HG02588 (cell line): ENCODE measurements around the gene SEC14L5.
"Not testable (repeated sequence)": the region's sequence is repeated elsewhere in the genome, so short reads cannot be mapped to it uniquely, and the experiment has no call there.

Experiments
- ATAC-seq: cut with Tn5 transposase; IDR thresholded peaks from one replicate; pipeline ENCODE4 v1.9.1; 2021; ENCODE audit warnings: mild to moderate bottlenecking, moderate library complexity; ENCODE audit not compliant: unreplicated experiment

The SEC14L5 gene

DNA sequence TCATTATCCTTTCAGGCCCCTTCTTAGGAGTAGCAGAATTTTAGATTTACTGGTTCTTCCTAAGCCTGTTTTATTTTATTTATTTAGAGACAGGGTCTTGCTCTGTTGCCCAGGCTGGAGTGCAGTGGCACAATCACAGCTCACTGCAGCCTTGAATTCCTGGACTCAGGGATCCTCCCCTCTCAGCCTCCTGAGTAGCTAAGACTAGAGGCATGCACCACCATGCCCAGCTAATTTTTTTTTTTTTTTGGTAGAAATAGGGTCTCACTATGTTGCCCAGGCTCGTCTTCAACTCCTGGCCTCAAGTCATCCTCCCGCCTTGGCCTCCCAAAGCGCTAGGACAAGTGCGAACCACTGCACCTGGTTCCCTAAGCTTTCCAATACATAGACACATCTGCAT lies 28.5 kb upstream of the SEC14L5 start:
- ATAC-seq, result not testable (repeated sequence)

DNA sequence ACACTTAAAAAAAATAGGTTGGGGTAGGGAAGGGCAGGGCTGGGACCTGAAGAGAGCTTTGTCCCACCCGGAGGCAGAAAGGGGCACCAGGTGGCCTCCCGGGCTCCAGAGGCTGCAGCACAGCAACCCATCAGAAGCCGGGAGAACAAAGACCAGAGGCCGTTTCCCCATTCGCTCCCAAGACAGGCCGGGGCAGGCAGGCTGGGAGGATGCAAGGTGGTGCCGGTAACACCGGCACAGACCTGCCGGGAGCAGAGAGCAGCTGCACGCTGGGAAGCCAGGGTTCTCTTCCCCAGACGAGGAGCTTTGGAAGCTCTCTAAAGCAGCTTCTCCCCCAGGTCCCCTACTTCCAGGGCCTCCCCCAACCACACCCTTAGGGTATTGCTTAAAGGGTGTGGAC lies 26.7 kb upstream of the SEC14L5 start:
- ATAC-seq, result no peak

DNA sequence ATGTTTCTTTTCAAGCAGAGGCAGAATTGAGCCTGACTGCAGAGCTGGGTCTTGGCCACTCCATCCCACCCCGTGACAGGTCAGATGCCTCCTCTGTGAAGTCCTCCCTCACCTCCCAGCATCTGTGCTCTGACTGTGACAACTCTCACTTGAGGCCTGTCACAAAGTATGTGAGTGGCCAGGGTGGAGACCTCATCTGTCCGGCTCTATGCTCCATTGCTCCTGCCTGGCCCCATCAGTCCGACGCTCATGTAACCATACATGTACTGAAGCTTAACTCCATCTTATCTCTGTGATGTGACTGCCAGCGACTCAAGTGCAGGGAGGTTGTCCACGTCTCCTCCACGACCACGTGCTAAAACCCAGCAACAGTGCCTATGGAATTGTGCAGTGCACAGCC lies 24.7 kb upstream of the SEC14L5 start:
- no peak for ATAC-seq

DNA sequence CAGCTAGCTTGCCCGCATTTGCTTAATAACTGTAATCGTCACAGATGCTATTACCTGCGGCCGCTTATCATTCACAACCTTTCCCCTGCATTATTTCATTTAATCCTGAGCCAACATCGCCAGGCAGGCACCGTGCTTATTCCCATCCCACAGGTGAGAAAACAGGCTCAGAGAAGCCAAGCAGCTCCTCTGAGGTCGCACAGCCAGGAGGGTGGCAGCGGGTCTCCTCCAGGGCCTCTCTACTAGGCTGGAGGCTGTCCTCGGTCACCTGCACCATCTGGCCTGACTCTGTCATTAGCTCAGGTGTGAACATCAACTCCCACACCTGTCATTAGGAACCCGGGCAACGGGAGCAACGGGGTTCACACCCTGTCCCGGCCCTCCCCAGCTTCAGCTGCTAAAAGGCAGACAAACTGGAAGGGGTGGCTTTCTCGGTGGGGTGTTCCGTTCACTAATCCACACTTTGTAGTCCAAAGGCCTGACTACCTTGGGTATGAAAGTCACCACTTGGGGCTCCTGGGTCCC lies 24.2 kb upstream of the SEC14L5 start:
- no peak for ATAC-seq

DNA sequence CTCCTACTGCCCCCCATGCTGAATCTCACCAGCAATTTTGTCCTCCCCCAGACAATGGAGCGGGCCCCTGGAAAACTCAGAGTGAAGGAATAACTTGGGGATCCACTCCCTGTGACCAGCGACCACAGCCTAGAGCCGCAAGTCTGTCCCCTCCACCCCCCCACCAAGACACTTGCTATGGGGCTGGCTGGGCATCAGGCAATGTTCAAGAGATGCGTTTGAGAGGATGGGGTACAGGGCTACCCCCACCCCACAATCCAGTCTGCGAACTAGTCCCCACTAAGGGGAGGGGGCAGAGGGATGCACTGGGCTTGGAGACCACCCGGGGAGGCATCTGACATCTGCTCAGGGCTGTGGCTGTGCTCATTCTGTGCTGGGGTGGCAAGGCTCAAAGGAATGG lies 23.5 kb upstream of the SEC14L5 start:
- ATAC-seq, result no peak

DNA sequence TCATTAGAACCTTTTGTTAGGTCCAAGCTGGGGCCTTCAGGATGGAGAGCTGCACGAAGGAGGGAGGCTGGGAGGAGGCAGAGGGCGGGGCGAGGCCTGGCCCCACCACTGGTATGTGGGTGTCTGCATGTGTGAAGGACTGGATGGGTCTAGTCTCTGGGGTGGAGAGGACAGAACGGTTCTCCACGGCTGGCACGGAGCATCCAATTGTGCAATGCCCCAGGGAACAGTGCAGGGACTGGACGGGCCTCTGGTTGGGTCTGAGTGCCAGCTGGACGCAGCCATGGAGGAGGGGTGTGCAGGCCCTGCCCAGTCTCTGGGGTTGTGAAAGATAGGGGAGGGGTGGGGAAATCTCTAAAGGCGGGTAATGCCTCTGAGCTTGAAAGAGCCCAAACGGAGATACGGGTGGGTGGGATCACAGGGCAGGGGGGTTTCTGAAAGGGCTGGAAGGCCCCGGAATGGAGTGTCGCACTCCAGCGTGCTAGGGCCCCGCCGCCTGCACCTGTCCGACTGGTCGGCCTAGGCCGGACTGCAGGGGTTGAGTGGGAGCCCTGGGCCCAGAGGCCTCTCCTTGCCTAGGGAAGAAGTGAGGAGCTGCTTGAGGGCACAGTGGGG lies 22.8 kb upstream of the SEC14L5 start:
- no peak for ATAC-seq

DNA sequence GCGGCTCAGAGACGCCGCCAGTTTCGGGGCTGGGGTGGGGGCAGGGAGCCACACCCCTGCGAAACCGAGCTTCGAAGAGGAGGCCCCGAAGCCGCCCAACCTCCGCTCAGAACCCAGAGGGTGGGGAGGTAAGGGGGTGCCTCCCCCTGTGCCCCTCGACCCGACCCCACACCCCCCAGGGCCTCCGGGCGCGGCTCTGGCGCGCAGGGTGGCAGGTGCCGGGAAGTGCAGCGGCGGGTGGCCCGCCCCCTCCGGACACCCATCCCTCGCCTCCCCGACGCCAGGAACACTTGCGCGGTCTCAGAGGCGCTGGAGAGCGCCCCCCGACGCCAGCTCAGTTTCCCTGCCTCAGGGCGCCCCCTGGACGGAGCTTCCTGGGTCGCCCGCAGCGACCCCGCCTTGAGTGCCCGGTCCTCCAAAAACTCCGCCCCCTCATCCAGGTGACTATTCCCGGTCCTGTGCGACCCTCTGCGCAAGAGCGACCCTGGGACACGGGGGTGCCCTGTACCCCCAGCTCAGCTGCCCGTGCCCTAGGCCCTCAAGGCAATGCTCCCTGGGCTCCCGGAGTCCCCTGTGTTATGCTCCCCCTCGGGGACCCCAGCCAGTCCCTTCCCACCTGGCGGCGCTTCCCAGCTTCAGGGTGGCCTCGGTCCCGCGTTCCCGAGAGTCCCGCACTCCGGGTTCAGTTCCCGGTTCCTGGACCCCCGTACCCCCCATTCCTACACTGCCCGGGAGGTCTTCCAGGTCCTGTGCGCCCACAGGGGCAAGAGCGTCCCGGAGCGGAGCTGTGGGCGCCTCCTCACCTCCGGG lies 21.7 kb upstream of the SEC14L5 start:
- no peak for ATAC-seq

DNA sequence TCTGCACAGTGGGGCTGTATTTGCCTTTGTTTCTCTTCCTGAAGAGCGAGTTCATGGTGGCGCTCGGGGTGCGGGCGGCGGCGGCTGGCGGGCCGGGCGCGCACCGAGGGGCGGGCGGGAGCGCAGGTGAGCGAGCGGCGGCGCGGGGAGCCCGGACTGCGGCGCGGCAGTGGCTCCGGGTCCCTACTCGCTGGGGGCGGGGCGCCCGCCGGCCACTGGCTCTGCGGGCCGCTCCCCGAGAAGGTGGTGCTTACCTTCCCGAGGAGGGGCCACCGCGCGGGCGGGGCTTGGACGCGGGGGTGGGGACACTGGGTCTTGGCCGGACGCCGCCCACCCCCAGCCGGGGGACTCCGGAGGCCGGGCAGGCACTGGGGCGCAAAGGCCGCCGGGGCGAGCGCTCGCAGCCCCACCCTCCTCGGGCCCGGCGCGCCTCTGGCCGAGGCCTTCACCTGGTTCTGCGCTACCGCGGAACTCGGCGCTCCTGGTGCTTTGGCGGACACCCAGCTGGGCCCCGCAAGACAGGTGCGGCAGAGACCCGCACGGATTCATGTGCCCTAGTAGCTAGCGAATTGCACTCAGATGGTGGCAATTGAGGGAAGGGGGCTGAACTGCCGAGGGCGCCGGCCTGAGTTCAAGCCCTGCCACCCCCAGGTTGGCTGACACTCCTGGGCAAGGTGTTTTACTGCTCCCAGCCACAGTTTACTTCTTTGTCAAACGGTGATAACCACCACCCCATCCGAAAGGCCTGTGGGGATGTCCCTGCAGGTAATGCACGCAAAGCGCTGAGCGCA lies 20.9 kb upstream of the SEC14L5 start, which contains the start of gene PPL:
TSS of gene PPL (minus strand) at position 158 of the 791 bp plus-strand sequence. CDS start at position 55, 103 bp downstream.
- no peak for ATAC-seq

DNA sequence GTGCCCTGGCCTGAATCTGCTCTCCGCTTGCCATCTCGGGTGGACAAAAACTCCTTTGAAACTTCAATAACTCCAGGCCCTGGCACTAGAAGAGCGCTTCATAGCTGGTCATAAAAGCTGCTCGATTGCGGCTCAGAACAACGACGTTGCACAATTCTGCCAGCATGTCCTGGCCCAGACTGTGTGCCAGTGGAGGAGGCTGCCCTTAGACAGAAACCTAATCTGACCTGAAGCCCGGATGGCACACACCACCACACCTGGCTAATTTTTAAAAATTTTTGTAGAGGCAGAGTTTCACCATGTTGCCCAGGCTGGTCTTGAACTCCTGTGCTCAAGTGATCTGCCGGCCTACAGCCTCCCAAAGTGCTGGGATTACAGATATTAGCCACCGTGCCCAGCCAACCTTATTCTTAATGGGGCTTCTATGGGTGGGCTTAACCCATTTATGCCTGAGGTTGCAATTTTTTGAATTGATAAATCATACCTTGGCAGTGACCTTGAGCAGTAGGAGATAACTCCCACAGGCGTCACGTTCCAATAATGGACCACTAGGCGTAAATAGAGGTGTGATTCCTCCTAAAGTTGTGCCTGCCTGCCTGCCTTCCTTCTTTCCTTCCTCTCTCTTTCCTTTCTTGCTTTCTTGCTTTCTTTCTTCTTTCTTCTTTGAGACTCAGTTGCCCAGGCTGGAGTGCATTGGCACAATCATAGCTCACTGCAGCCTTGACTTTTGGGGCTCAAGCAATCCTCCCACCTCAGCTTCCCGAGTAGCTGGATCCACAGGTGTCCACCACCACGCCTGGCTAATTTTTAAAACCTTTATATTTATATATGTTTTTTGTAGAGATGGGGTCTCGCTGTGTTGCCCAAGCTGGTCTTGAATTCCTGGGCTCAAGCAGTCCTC lies 20.1 kb upstream of the SEC14L5 start:
- no peak for ATAC-seq

DNA sequence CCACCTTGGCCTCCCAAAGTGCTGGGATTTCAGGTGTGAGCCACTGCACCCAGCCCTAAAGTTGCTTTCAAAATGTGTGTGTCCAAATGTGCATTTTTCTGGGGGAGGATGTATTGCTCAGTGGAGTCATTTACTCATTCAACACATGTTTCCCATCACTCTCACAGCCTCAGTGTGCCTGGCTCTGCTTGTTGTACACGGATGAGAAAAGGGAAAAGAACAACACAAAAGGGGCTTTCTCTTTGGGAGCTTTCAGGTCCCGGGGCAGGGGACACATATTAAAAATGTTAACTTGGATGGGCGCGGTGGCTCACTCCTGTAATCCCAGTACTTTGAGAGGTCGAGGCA lies 19.5 kb upstream of the SEC14L5 start:
- ATAC-seq, result no peak

DNA sequence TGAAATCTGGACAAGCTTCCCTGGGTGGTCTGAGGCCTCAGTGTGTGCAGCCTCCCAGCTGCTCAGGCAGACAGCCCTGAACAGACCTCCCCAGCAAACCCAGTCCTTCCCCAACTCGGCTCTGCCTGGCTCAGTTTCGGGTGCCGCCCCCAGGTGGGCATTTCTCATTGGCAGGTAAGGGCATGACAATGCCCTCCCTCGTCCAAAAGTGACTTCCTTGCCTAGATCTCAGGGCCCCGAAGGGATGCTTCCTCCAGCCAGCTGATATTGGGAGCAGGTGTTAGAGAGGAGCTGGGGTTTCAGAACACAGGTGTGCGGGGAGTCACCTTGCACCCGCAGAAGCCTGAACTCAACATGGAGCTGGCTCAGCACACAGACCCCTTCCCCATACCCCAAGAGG lies 17.4 kb upstream of the SEC14L5 start:
- ATAC-seq, result no peak

DNA sequence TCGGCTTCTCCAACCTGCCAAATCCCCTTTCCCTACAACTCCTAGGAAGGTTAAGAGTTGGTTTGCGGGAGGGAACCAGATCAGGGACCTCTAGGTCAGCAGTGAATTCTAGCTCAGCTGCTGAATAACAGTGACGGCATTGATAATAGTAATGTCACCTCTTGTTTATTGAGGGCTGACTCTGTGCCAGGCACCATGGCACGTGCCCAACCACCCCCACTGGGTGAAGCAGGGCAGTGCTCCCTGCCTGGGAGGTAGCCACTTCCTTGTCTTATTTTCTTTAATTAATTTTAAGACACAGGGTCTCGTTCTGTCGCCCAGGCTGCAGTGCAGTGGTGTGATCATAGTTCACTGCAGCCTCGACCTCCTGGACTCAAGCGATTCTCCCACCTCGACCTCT lies 15.6 kb upstream of the SEC14L5 start:
- no peak for ATAC-seq

DNA sequence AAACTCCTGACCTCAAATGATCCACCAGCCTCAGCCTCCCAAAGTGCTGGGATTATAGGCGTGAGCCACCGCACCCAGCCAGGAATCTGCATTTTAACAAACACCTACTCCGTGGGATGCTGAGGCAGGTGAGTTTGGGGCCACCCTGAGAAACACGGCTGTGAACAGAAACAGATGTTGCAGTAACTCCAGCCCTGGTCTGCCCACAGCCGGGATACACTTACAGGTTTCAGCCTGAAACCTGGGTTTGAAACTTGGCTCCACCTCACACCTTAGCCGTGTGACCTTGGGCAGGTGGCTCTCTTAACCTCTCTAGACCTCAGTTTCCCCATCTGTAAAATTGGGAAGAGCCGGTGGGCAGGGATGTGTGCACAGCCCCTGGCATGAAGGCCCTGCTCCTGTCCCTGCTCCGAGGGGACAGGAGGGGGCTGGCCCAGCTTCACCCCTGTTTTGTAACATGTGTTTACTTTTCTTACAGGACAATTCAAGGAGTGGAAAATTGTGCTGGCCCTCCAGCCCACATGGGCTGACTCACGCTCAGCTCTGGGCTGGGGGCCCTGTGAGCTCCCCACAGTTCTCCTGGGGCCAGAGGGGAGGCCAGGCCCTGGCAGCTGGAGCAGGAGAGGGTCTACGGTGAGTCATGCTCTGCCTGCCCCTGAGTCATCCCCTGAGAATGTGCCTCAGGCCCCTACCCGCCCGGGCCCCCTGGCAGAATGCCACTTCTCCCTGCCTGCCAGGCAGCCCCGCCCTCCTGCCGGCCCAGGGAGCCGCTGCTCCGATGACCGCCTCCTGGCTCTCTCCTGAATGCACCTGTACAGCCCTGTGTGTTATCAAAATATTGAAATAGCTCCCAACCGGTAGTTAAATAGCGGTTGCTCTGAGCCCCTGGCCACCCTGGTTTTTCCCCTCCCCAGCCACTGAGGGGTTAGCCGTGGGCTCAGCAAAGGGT lies 13.5 kb upstream of the SEC14L5 start:
- ATAC-seq, result no peak

DNA sequence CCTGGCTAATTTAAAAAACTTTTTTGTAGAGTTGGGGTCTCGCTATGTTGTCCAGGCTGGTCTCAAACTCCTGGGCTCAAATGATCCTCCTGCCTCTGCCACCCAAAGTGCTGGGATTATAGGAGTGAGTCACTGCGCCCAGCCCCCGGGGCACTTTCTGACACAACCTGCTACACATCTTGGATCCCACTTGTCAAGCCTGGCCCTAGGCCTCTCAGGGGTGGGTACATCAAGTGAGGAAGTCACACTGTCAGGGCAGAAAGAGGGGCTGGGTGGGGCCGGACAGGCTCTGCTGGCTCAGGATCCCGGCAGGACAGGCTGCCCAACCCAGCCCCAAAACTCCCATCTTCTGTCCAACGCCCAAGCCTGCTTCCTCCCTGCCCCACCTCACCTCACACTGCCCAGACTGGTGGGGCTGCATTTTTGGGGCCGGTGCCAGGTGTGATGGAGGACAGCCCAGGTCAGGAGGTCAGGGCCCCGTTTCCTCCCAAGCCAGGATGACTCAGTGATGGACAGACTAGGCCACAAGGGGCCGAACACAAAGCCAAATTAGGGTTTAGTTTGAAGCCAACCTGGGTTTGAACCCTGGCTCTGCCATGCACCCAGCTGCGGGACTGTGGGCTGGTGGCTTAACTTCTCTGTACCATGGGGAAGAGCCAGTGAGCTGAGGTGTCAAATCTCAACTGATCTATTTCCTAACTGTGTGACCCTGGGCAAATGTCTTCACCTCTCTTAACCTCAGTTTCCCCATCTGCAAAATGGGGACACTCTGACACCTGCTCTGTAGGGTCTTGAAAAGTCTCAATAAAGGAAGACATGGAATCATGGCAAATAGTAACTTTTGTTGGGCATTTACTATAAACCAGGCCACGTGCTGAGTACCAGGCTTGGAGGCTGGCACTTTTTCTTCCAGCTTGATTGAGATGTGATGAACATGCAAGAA lies 12.3 kb upstream of the SEC14L5 start:
- ATAC-seq, result no peak

DNA sequence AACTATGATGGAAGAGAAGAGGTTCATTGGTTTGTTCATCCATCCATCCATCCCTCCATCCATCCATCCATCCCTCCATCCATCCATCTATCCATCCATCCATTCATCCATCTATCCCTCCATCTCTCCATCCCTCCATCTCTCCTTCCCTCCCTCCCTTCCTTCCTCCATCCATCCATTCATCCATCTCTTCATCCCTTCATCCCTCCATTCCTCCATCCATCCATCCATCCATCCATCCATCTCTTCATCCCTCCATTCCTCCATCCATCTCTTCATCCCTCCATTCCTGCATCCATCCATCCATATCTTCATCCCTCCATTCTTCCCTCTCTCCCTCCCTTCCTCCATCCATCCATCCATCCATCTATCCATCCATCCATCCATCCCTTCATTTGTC lies 11.2 kb upstream of the SEC14L5 start:
- ATAC-seq, result no peak

DNA sequence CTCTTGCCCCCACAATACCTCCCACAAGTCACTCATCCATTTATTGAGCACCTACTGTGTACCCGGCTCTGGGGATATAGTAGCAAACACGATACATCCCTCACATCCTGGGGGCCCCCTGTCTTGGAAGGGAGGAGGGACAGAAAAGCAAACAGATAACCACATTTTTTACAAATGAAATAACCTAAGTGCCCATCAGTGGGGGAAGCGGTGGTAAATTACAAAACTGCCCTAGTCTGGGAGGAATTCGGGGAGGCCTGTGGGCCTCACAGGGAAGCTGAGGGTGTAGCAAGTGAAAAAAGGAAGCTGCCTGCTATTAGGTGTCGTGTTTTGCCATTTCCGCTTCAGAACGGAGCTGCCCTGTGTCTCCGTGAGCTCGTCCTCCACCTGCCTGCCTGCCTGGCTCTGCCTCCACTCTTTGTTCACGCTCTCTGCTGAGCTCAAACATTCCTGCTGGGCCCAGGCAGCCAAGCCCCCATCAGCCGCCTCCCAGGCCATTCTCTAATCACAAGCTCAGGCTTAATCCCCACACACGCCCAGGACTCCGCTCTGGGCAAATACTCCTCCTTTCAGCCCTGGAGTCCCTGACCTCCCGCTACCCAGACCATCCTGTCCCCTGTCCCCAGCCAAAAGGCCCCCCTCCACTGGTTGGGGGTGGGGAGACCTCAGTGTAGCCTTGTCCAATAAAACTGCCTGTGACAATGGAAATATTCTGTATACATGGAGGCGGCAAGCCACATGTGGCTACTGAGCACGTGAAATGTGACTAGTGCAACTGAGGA lies 10.2 kb upstream of the SEC14L5 start:
- ATAC-seq, result no peak

DNA sequence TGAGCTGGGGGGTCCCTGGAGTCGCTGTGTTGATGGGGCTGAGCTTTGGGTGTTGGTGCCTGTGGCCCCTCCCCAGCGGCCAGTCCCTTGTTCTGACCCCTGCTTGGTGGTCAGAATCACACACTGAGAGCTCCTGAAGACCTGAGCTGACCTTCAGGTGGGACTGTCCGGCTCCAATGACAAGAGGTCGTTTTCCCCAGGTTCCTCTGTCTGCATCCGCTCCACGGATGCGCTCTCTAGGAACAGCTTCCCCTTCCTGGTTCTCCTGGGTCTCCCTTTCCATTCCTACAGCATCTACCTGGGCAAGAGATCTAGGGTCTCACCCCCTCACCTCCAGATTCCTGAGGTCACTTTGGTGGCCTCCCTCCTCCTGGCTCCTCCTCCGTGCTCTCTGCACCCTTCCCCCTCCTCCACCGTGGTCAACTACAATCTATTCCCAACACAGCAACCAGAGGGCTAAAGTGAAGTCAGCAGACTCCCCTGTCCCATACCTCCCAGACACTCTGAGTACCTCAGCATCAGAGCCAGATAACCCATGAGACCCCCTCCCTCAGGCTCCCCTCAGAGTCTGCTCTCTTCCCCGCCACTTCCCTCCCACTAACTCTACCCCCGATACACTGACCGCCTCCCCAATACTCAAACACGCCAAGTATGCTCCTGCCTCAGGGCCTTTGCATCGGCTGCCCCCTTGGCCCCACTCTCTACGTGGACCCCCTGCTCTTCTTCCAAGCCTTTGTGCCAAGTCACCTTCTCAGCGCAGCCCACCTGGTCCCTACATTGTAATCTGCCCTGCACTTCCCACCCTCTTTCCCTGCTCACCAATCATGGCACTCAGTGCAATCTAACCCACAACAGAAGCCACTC lies 9.0 kb upstream of the SEC14L5 start:
- ATAC-seq, result no peak
